IMR-90 (cell line): ENCODE results near the gene GTPBP4. TPM values are rescaled to one million over a fixed set of nuclear protein-coding genes. Genes with fewer than 3 reads are reported as not detected.

Experiments
- ATAC-seq: fragments of 200-7000 bp; cut with Tn5 transposase; 2 replicates; pipeline ENCODE4 v1.9.1; 2020; ENCODE audit warnings: low read depth, mild to moderate bottlenecking, moderate library complexity
- BruUV-seq: library from RNA; stranded (reverse); fragments of 400-500 nt; replicated peaks from 2 replicates; lab custom pipeline; 2021; lab: Mats Ljungman, UMichigan
- CTCF ChIA-PET: fragments of 300-600 bp; formaldehyde crosslinking; extraction: SDS; loops from one replicate; lab custom pipeline; 2021; ENCODE audit warnings: antibody characterized with exemption; lab: Yijun Ruan, JAX
- POLR2A ChIA-PET: fragments of 300-600 bp; sonication (Branson Sonifier 250); formaldehyde crosslinking; loops from one replicate; lab custom pipeline; 2022; ENCODE audit warnings: antibody characterized with exemption; ENCODE audit not compliant: unreplicated experiment; lab: Charles Lee
- DNase-seq: peaks from one replicate; pipeline ENCODE4 v3.0.0; 2013
- H2AFZ ChIP-seq: replicated peaks from 2 replicates; pipeline ENCODE3; 2013; ENCODE audit warnings: low read length, mild to moderate bottlenecking; ENCODE audit not compliant: poor library complexity
- H2AK5ac ChIP-seq: 2 replicates; pipeline ENCODE4 v1.6.1; 2013; ENCODE audit warnings: low read depth, low read length, inconsistent platforms
- H2AK9ac ChIP-seq: replicated peaks from 2 replicates; pipeline ENCODE3; 2013; ENCODE audit warnings: mild to moderate bottlenecking, low read depth, low read length, moderate library complexity; ENCODE audit not compliant: poor library complexity
- H2BK120ac ChIP-seq: 2 replicates; pipeline ENCODE4 v1.6.1; 2013; ENCODE audit warnings: low read depth, low read length, inconsistent platforms
- H2BK15ac ChIP-seq: 3 replicates; pipeline ENCODE4 v1.6.1; 2013; ENCODE audit warnings: low read depth, low read length, inconsistent platforms
- H2BK20ac ChIP-seq: 2 replicates; pipeline ENCODE4 v1.6.1; 2013; ENCODE audit warnings: low read depth, mild to moderate bottlenecking, inconsistent platforms, low read length, moderate library complexity
- H2BK5ac ChIP-seq: 2 replicates; pipeline ENCODE4 v1.6.1; 2013; ENCODE audit warnings: mild to moderate bottlenecking, low read depth, low read length, inconsistent platforms; ENCODE audit not compliant: poor library complexity, severe bottlenecking
- H3K14ac ChIP-seq: replicated peaks from 2 replicates; pipeline ENCODE4 v1.6.1; 2013; ENCODE audit warnings: low read depth, low read length, inconsistent platforms
- H3K18ac ChIP-seq: 2 replicates; pipeline ENCODE4 v1.6.1; 2013; ENCODE audit warnings: low read depth, low read length, control low read depth
- H3K23ac ChIP-seq: 2 replicates; pipeline ENCODE4 v1.6.1; 2013; ENCODE audit warnings: low read depth, low read length, inconsistent platforms
- H3K27ac ChIP-seq: 2 replicates; pipeline ENCODE4 v1.5.1; 2013; ENCODE audit warnings: mild to moderate bottlenecking, control low read depth, low read length; ENCODE audit not compliant: insufficient read depth
- H3K27me3 ChIP-seq: 2 replicates; pipeline ENCODE4 v1.6.1; 2013; ENCODE audit warnings: low read length; ENCODE audit not compliant: control insufficient read depth, insufficient read depth
- H3K36me3 ChIP-seq: 2 replicates; pipeline ENCODE4 v1.6.1; 2013; ENCODE audit warnings: low read length, mixed read lengths; ENCODE audit not compliant: control insufficient read depth, insufficient read depth
- H3K4ac ChIP-seq: 2 replicates; pipeline ENCODE4 v1.6.1; 2013; ENCODE audit warnings: low read depth, low read length, inconsistent platforms
- H3K4me1 ChIP-seq: 2 replicates; pipeline ENCODE4 v1.6.1; 2013; ENCODE audit warnings: low read length, mixed read lengths; ENCODE audit not compliant: control insufficient read depth, insufficient read depth
- H3K4me2 ChIP-seq: 2 replicates; pipeline ENCODE4 v1.6.1; 2013; ENCODE audit warnings: low read depth, mild to moderate bottlenecking, control low read depth, low read length, moderate library complexity
- H3K4me3 ChIP-seq: 2 replicates; pipeline ENCODE4 v1.5.1; 2013; ENCODE audit warnings: low read depth, mild to moderate bottlenecking, control low read depth, low read length, moderate library complexity; ENCODE audit not compliant: insufficient read depth
- H3K56ac ChIP-seq: 2 replicates; pipeline ENCODE4 v1.6.1; 2013; ENCODE audit warnings: low read length, inconsistent platforms; ENCODE audit not compliant: insufficient read depth; ENCODE audit errors: extremely low read depth
- H3K79me1 ChIP-seq, 2 experiments: 2 replicates each; pipeline ENCODE4 v1.6.1; 2013; ENCODE audit warnings: low read length in 2 of 2, inconsistent platforms in 1 of 2, low read depth in 1 of 2
- H3K9ac ChIP-seq: 2 replicates; pipeline ENCODE4 v1.6.1; 2013; ENCODE audit warnings: low read depth, low read length, control low read depth
- H3K9me1 ChIP-seq: 2 replicates; pipeline ENCODE4 v1.6.1; 2013; ENCODE audit warnings: low read length, inconsistent platforms; ENCODE audit not compliant: insufficient read depth
- H3K9me3 ChIP-seq: 2 replicates; pipeline ENCODE4 v1.6.1; 2013; ENCODE audit warnings: low read length; ENCODE audit not compliant: control insufficient read depth, insufficient read depth
- H4K20me1 ChIP-seq: 2 replicates; pipeline ENCODE4 v1.6.1; 2013; ENCODE audit warnings: low read length, inconsistent platforms; ENCODE audit not compliant: insufficient read depth
- H4K5ac ChIP-seq: 2 replicates; pipeline ENCODE4 v1.6.1; 2013; ENCODE audit warnings: mild to moderate bottlenecking, low read depth, low read length, control low read depth
- H4K8ac ChIP-seq, 2 experiments: 2 replicates each; pipeline ENCODE4 v1.6.1; 2013; ENCODE audit warnings: low read depth in 2 of 2, low read length in 2 of 2, control low read depth in 1 of 2, inconsistent platforms in 1 of 2
- H4K91ac ChIP-seq: 2 replicates; pipeline ENCODE4 v1.6.1; 2013; ENCODE audit warnings: low read depth, low read length, inconsistent platforms; ENCODE audit not compliant: insufficient read depth
- BHLHE40 ChIP-seq: fragments of 150-350 bp; IDR thresholded peaks from 2 replicates; pipeline ENCODE4 v1.6.1; 2016; ENCODE audit warnings: mild to moderate bottlenecking, low read depth, low read length
- CEBPB ChIP-seq: IDR thresholded peaks from 2 replicates; pipeline ENCODE4 v1.6.1; 2012; ENCODE audit warnings: low read depth, low read length, improper control_type of control experiment
- CHD1 ChIP-seq: IDR thresholded peaks from 2 replicates; pipeline ENCODE4 v1.6.1; 2012; ENCODE audit warnings: low read depth, low read length, improper control_type of control experiment
- FOS ChIP-seq: fragments of 150-350 bp; IDR thresholded peaks from 2 replicates; pipeline ENCODE4 v1.6.1; 2016; ENCODE audit warnings: low read depth, low read length
- MAFK ChIP-seq: IDR thresholded peaks from 2 replicates; pipeline ENCODE4 v1.6.1; 2012; ENCODE audit warnings: low read depth, low read length, improper control_type of control experiment
- MAZ ChIP-seq: IDR thresholded peaks from 2 replicates; pipeline ENCODE4 v1.6.1; 2012; ENCODE audit warnings: low read depth, mild to moderate bottlenecking, low read length, improper control_type of control experiment, moderate library complexity, borderline replicate concordance
- MXI1 ChIP-seq: IDR thresholded peaks from 2 replicates; pipeline ENCODE4 v1.6.1; 2012; ENCODE audit warnings: low read depth, mild to moderate bottlenecking, low read length, moderate library complexity, borderline replicate concordance
- NFE2L2 ChIP-seq: fragments of 150-350 bp; IDR thresholded peaks from 2 replicates; pipeline ENCODE4 v1.6.1; 2016; ENCODE audit warnings: low read depth, mild to moderate bottlenecking, low read length
- POLR2A ChIP-seq: IDR thresholded peaks from 2 replicates; pipeline ENCODE4 v1.6.1; 2012; ENCODE audit warnings: mild to moderate bottlenecking, low read depth, low read length
- RAD21 ChIP-seq: IDR thresholded peaks from 2 replicates; pipeline ENCODE4 v1.6.1; 2012; ENCODE audit warnings: low read length, improper control_type of control experiment
- RCOR1 ChIP-seq: IDR thresholded peaks from 2 replicates; pipeline ENCODE4 v1.6.1; 2012; ENCODE audit warnings: mild to moderate bottlenecking, low read length, improper control_type of control experiment; ENCODE audit not compliant: insufficient replicate concordance
- RFX5 ChIP-seq: IDR thresholded peaks from 2 replicates; pipeline ENCODE4 v1.8.0; 2012; ENCODE audit warnings: low read depth, mild to moderate bottlenecking, low read length, moderate library complexity
- SMC3 ChIP-seq: fragments of 150-350 bp; IDR thresholded peaks from 2 replicates; pipeline ENCODE4 v1.6.1; 2016; ENCODE audit warnings: low read depth, mild to moderate bottlenecking, antibody characterized with exemption, low read length, moderate library complexity
- WGBS, 2 experiments: methylation state at CpG; one replicate each; pipeline versions ENCODE4 v1.1.5 to v1.1.7; 2013; ENCODE audit warnings: missing lambda C conversion rate in 2 of 2; ENCODE audit not compliant: insufficient read length in 1 of 2; ENCODE audit errors: extremely low coverage in 2 of 2; 5-methylcytosine and 5-hydroxymethylcytosine counted together
- dilution Hi-C: fragments of 300-500 bp; cut with HindIII; formaldehyde crosslinking; loops from one replicate; pipeline ENCODE4 v1.14.3; 2018; ENCODE audit warnings: low sequenced_read_pairs; ENCODE audit not compliant: unreplicated experiment
- in situ Hi-C: fragments of 300-500 bp; cut with MboI; formaldehyde crosslinking; loops from 3 replicates; pipeline ENCODE4 v1.14.3; 2019; ENCODE audit warnings: low sequenced_read_pairs, inconsistent platforms, mixed read lengths
- intact Hi-C: fragments of 100-400 bp; cut with micrococcal nuclease; formaldehyde crosslinking; loops from 2 replicates; pipeline ENCODE4 v1.10.0; 2022
- polyA plus RNA-seq, 3 experiments: library from polyadenylated mRNA; depleted of rRNA; stranded (reverse); fragments of >200 nt; gene quantifications; 2 replicates each; pipeline ENCODE4 v1.2.3, GENCODE V29; 2012; ENCODE audit warnings: low replicate concordance in 1 of 3
- total RNA-seq: library from RNA; depleted of rRNA; stranded (reverse); fragments of >200 nt; gene quantifications from 2 replicates; pipeline ENCODE4 v1.2.3, GENCODE V29; 2012
- TF ChIP-seq, protein P1 (sequence below): fragments of 150-350 bp; IDR thresholded peaks from 2 replicates; pipeline ENCODE4 v1.6.1; 2016; ENCODE audit warnings: low read depth, mild to moderate bottlenecking, low read length, moderate library complexity, borderline replicate concordance
- TF ChIP-seq, protein P2 (sequence below): fragments of 150-350 bp; IDR thresholded peaks from 2 replicates; pipeline ENCODE4 v1.6.1; 2017; ENCODE audit warnings: mild to moderate bottlenecking, antibody characterized with exemption, low read length, low read depth
- TF ChIP-seq, protein P3 (sequence below): conservative IDR thresholded peaks from 2 replicates; pipeline ENCODE4 v1.5.1; 2012; ENCODE audit warnings: mild to moderate bottlenecking, low read depth, low read length, improper control_type of control experiment

GTPBP4 gene
- total and polyA plus RNA-seq, 2 of the 4 experiments (the other 2 are of a cell fraction): 46.2 to 48.6 TPM

DNA sequence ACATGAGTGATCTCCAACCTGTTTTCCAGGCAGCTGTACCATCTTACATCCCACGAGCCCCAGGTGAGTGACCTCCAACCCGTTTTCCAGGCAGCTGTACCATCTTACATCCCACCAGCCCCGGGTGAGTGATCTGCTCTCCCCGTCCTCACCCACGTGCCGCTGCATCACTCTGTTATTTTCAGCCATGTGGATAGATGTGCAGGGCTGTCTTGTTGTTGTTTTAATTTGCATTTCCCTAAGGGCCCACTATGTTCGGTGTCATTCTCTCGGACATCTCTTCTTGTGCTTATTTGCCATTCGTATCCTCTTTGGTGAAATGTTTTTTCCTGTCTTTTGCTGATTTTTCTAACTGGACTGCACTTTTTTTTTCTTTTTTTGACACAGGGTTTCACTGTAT, 38.8 kb upstream of the GTPBP4 start:
- DNase-seq (no peak), ATAC-seq (no peak)
- Histone ChIP-seq H3K9me3 (no peaks in the 10 kb centered on the region), H2BK120ac (no peak overlapping the region), H3K36me3 (no peaks in the 10 kb centered on the region), H3K4ac (no peak overlapping the region), H4K20me1 (no peaks in the 10 kb centered on the region), H4K8ac (no peak overlapping the region), H3K9me1 (peaks cover 3% of the 10 kb centered on the region; the same call in 1 of the 2 replicates), H2BK20ac (no peak overlapping the region), H3K27me3 (peaks cover 26% of the 10 kb centered on the region), H2AFZ (no peak overlapping the region), H2BK5ac (no peak overlapping the region), H2BK15ac (no peak overlapping the region), H3K14ac (no peak overlapping the region), H3K27ac (no peak overlapping the region), H4K91ac (no peak overlapping the region), H3K4me1 (no peaks in the 10 kb centered on the region), H3K9ac (no peak overlapping the region), H3K4me3 (no peak overlapping the region), H3K18ac (no peak overlapping the region), H2AK9ac (no peak overlapping the region), H3K4me2 (no peak overlapping the region), H2AK5ac (no peak overlapping the region), H3K79me1 (no peaks in the 10 kb centered on the region), H4K5ac (no peak overlapping the region), H3K56ac (no peak overlapping the region), H3K23ac (no peak overlapping the region)
- TF ChIP-seq, protein P1, sequence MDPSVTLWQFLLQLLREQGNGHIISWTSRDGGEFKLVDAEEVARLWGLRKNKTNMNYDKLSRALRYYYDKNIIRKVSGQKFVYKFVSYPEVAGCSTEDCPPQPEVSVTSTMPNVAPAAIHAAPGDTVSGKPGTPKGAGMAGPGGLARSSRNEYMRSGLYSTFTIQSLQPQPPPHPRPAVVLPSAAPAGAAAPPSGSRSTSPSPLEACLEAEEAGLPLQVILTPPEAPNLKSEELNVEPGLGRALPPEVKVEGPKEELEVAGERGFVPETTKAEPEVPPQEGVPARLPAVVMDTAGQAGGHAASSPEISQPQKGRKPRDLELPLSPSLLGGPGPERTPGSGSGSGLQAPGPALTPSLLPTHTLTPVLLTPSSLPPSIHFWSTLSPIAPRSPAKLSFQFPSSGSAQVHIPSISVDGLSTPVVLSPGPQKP: no peak
- TF ChIP-seq RCOR1 (no peak), MAFK (no peak), RFX5 (no peak), CEBPB (no peak), CHD1 (no peak), POLR2A (no peak), NFE2L2 (no peak), RAD21 (no peak), BHLHE40 (no peak), MAZ (no peak), MXI1 (no peak), SMC3 (no peak), FOS (no peak)
- TF ChIP-seq, protein P2, sequence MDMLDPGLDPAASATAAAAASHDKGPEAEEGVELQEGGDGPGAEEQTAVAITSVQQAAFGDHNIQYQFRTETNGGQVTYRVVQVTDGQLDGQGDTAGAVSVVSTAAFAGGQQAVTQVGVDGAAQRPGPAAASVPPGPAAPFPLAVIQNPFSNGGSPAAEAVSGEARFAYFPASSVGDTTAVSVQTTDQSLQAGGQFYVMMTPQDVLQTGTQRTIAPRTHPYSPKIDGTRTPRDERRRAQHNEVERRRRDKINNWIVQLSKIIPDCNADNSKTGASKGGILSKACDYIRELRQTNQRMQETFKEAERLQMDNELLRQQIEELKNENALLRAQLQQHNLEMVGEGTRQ: no peak
- TF ChIP-seq, protein P3, sequence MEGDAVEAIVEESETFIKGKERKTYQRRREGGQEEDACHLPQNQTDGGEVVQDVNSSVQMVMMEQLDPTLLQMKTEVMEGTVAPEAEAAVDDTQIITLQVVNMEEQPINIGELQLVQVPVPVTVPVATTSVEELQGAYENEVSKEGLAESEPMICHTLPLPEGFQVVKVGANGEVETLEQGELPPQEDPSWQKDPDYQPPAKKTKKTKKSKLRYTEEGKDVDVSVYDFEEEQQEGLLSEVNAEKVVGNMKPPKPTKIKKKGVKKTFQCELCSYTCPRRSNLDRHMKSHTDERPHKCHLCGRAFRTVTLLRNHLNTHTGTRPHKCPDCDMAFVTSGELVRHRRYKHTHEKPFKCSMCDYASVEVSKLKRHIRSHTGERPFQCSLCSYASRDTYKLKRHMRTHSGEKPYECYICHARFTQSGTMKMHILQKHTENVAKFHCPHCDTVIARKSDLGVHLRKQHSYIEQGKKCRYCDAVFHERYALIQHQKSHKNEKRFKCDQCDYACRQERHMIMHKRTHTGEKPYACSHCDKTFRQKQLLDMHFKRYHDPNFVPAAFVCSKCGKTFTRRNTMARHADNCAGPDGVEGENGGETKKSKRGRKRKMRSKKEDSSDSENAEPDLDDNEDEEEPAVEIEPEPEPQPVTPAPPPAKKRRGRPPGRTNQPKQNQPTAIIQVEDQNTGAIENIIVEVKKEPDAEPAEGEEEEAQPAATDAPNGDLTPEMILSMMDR: no peak
- CTCF ChIA-PET: no interaction called here
- intact Hi-C loops: no loop called here
- WGBS, 2 experiments: 76% methylated on average over 4 of the region's 9 CpGs; no CpG with 5 or more reads in 1 of the 2 experiments
- in situ Hi-C loops: no loop called here
- BruUV-seq: no TSS peak
- dilution Hi-C loops: no loop called here
- POLR2A ChIA-PET: no interaction called here
